Neutrophil (primary cell): Measurements from ENCODE around the gene GPR35.
"Not testable (repeated sequence)": the region's sequence is repeated elsewhere in the genome, so short reads cannot be mapped to it uniquely, and the experiment has no call there.

ENCODE experiments used
- H3K27ac ChIP-seq: fragments of 200-600 bp; sonication (generic); 2 replicates; pipeline ENCODE4 v1.5.1; 2016; ENCODE audit warnings: mild to moderate bottlenecking, moderate library complexity
- H3K27me3 ChIP-seq: fragments of 200-600 bp; sonication (generic); 2 replicates; pipeline ENCODE4 v1.6.0; 2016; ENCODE audit warnings: mild to moderate bottlenecking
- H3K36me3 ChIP-seq: fragments of 200-600 bp; sonication (generic); 2 replicates; pipeline ENCODE4 v1.5.1; 2017
- H3K4me1 ChIP-seq, 2 experiments: fragments of 200-600 bp in 1 of 2; sonication (generic) in 1 of 2; 1 replicate in 1 of 2; 2 replicates in 1 of 2; pipeline versions ENCODE4 v1.5.1 to v1.6.1; 2013 to 2016; ENCODE audit warnings: low read depth in 1 of 2, low read length in 1 of 2, mild to moderate bottlenecking in 1 of 2, moderate library complexity in 1 of 2; ENCODE audit not compliant: control insufficient read depth in 1 of 2, insufficient read depth in 1 of 2
- H3K4me3 ChIP-seq, 2 experiments: fragments of 200-600 bp in 1 of 2; sonication (generic) in 1 of 2; 1 replicate in 1 of 2; 2 replicates in 1 of 2; pipeline ENCODE4 v1.5.1; 2013 to 2016; ENCODE audit warnings: low read depth in 1 of 2, low read length in 1 of 2, mild to moderate bottlenecking in 1 of 2, moderate library complexity in 1 of 2
- H3K9me3 ChIP-seq: fragments of 200-600 bp; sonication (generic); 2 replicates; pipeline ENCODE4 v1.5.1; 2016
- CTCF ChIP-seq: fragments of 200-600 bp; sonication (generic); IDR thresholded peaks from 2 replicates; pipeline ENCODE4 v1.5.1; 2016; ENCODE audit warnings: antibody characterized with exemption

The GPR35 gene

GRCh38 chr2:240672076-240672700 is 46.9 kb downstream of the GPR35 start:
- Histone ChIP-seq H3K4me1 (no peaks in the 10 kb centered on the region), H3K36me3 (no peaks in the 10 kb centered on the region), H3K27me3 (peaks cover 69% of the 10 kb centered on the region), H3K9me3 (no peaks in the 10 kb centered on the region), H3K27ac (no peak overlapping the region), H3K4me3 (no peak overlapping the region)
- TF ChIP-seq CTCF = no peak

GRCh38 chr2:240672701-240673190 is 47.5 kb downstream of the GPR35 start:
- peaks cover 64% of the 10 kb centered on the region for H3K27me3 ChIP-seq

GRCh38 chr2:240674461-240675184 is 49.3 kb downstream of the GPR35 start:
- H3K36me3 ChIP-seq, H3K4me3 ChIP-seq, H3K9me3 ChIP-seq, H3K4me1 ChIP-seq, H3K27ac ChIP-seq: not testable (repeated sequence)
- peaks cover 52% of the 10 kb centered on the region for H3K27me3 ChIP-seq

More at GRCh38 chr2:240672701-240673190, 47.5 kb downstream of the GPR35 start:
- Histone ChIP-seq H3K4me3 (no peak overlapping the region), H3K27ac (no peak overlapping the region), H3K9me3 (no peaks in the 10 kb centered on the region), H3K36me3 (no peaks in the 10 kb centered on the region), H3K4me1 (no peaks in the 10 kb centered on the region)
- TF ChIP-seq CTCF = no peak

- peaks cover 46% of the 10 kb centered on the region for H3K27me3 ChIP-seq
- H3K4me1 ChIP-seq, H3K4me3 ChIP-seq, H3K9me3 ChIP-seq, H3K27ac ChIP-seq, H3K36me3 ChIP-seq: not testable (repeated sequence)
These were observed 50.1 kb downstream of the GPR35 start for GRCh38 chr2:240675345-240675744.

GRCh38 chr2:240678043-240678442 is 52.8 kb downstream of the GPR35 start:
- H3K27me3 ChIP-seq = peaks cover 19% of the 10 kb centered on the region
- not testable (repeated sequence) for H3K36me3 ChIP-seq, H3K27ac ChIP-seq, H3K9me3 ChIP-seq, H3K4me1 ChIP-seq, H3K4me3 ChIP-seq

- H3K9me3 ChIP-seq, H3K27ac ChIP-seq, H3K4me3 ChIP-seq, H3K4me1 ChIP-seq, H3K36me3 ChIP-seq: not testable (repeated sequence)
- H3K27me3 ChIP-seq = peaks cover 11% of the 10 kb centered on the region
These were observed 53.6 kb downstream of the GPR35 start for GRCh38 chr2:240678909-240679308.

GRCh38 chr2:240680185-240680584 is 54.9 kb downstream of the GPR35 start:
- not testable (repeated sequence) for H3K9me3 ChIP-seq, H3K4me3 ChIP-seq

More at GRCh38 chr2:240680185-240680584, 54.9 kb downstream of the GPR35 start:
- not testable (repeated sequence) for H3K27me3 ChIP-seq, H3K36me3 ChIP-seq, H3K27ac ChIP-seq, H3K4me1 ChIP-seq
